Mucosa of rectum (tissue), 2 donors: ENCODE results near the gene SLC25A19.
A peak's percentile ranks its signal among the peaks of the same experiment; 100 is the strongest.

ENCODE experiments used
- H3K27ac ChIP-seq, 2 donors: one replicate each; pipeline ENCODE4 v1.7.0; 2013; ENCODE audit warnings: inconsistent platforms in 2 of 2, low read depth in 2 of 2, low read length in 2 of 2
- H3K27me3 ChIP-seq, 2 donors: one replicate each; pipeline ENCODE4 v1.7.0; 2013; ENCODE audit warnings: low read length in 2 of 2; ENCODE audit not compliant: control insufficient read depth in 2 of 2, insufficient read depth in 2 of 2
- H3K36me3 ChIP-seq, 2 donors: one replicate each; pipeline ENCODE4 v1.7.0; 2013; ENCODE audit warnings: low read length in 2 of 2; ENCODE audit not compliant: control insufficient read depth in 2 of 2, insufficient read depth in 2 of 2
- H3K4me1 ChIP-seq, 2 donors: one replicate each; pipeline ENCODE4 v1.7.0; 2013; ENCODE audit warnings: low read length in 2 of 2, mild to moderate bottlenecking in 1 of 2; ENCODE audit not compliant: control insufficient read depth in 2 of 2, insufficient read depth in 2 of 2
- H3K4me3 ChIP-seq, 2 donors: one replicate each; pipeline ENCODE4 v1.7.0; 2013; ENCODE audit warnings: low read length in 2 of 2
- H3K9ac ChIP-seq, 2 donors: one replicate each; pipeline ENCODE4 v1.7.0; 2013; ENCODE audit warnings: low read length in 2 of 2, low read depth in 1 of 2, mild to moderate bottlenecking in 1 of 2
- H3K9me3 ChIP-seq, 2 donors: one replicate each; pipeline ENCODE4 v1.7.0; 2013; ENCODE audit warnings: low read length in 2 of 2; ENCODE audit not compliant: control insufficient read depth in 2 of 2
- donor health status: healthy.
- donor health status: Normal muscosa, but diverticular disease.

SLC25A19 gene

DNA sequence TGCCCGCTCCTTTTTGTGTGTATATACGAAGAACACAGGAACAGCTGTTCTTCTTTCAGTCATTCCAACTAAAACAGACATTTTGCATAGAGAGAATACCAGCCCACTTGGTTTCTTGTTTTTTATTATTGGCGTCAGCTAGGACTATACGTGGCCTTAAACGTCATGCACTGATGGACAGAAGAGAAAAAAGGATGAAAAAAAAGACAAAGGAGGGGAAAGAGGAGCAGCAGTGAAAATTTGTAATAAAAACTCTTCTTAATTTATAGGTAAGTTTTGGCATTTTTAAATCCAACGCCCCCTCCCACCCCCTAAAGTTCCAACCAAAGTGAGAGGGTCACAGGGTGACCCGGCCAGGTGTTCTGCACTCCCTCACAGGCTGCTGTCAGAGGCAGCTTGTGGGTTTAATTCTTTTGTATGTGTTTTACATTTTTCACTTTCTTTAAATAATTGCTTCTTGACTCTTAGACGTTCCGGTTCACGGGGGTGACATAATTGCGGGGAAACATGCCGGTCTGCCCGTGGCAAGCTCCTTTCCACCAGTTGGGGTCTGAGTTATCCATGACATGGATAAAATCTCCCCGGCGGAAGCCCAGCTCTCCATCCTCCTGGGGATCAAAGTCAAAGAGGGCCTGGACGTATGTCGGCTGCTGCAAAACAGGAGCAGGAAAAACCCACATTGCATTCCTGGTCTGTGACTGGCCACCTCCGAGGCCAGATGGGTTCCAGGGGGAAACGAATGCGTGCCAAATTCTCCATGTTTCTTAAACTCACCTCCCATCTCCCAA is 30.9 kb upstream of the SLC25A19 start:
- Histone ChIP-seq H3K27ac (peak overlapping the region; percentile 49 to 72), H3K4me1 (peaks cover 3 to 8% of the 10 kb centered on the region in 2 donors), H3K9ac (no peak overlapping the region), H3K36me3 (peaks cover 28 to 41% of the 10 kb centered on the region in 2 donors), H3K9me3 (no peaks in the 10 kb centered on the region), H3K4me3 (no peak overlapping the region), H3K27me3 (no peaks in the 10 kb centered on the region)

DNA sequence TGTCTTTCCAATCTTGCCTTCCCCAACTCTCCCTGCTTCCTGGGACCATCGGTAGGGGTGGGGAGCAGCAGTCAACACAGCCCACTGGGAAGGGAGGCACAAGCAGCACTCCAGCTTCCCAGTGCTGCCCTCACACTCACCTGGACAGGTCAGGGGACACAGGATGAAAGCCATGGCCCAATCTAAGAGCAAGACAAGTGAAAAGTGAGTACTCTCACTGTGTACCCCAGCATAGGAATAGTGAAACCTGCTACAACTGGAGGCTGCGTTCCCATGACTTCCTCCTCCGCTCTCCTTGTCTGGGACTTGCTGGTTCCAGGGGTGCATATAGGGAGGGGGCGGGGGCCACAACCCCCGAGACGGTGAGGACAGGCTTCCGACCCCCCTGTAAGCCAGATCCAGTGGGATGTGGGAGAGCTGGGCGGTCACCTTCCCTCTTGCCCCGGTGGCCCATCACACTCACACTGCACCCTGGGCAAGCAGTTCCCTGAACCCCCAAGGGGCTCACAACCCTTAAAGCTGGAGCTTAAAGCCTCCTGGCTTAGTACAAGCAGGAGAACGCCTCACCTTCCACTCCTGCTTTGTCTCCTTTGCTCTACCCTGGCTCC is 29.5 kb upstream of the SLC25A19 start:
- Histone ChIP-seq H3K27me3 (no peaks in the 10 kb centered on the region), H3K4me3 (no peak overlapping the region), H3K9ac (peak overlapping the region; percentile 24), H3K36me3 (peaks cover 28 to 44% of the 10 kb centered on the region in 2 donors), H3K9me3 (no peaks in the 10 kb centered on the region), H3K4me1 (peaks cover 3 to 8% of the 10 kb centered on the region in 2 donors), H3K27ac (peak overlapping the region; percentile 40 to 79)

DNA sequence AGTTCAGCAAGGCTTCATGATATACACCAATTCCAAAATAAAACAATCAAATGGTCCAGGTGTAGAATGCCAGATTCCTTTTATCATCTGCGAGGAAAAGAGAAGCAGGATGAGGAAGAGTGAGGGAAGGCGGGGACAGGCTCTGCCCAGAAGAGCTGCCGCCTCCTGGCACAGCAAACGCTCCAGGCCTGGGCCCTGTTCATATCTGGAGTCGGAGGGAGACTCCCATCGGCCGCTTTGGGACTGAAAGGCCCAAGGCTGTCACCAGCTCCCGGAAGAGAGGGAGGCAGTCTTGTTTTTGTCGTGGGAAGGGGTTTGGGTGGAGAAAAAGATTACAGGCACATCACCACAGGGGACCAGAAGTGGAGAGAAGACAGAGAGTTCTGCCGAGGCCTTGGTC is 29.0 kb upstream of the SLC25A19 start:
- Histone ChIP-seq H3K9me3 (no peaks in the 10 kb centered on the region), H3K9ac (peak overlapping the region; percentile 24), H3K27me3 (no peaks in the 10 kb centered on the region), H3K4me1 (peaks cover 2 to 6% of the 10 kb centered on the region in 2 donors), H3K36me3 (peaks cover 28 to 40% of the 10 kb centered on the region in 2 donors), H3K27ac (peak overlapping the region; percentile 40 to 79), H3K4me3 (no peak overlapping the region)

DNA sequence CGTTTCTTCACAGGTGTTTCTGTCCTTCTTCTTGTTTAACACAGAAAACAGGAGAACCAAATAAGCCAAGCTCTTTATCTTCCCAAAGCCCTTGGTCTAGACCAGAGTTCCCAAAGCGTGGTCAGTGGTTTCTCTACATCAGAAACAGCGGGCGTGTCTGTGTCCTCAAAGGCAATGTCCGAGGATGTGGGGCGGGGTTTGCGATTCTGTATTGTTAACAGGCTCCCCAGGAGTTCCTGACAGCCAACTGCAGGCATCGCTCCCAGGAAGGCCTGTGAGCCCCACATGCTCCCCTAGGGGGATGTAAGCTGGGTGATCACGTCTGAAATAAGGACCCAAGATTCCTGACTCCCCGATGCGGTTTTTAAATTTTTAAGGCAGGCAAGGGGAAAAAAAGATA is 28.4 kb upstream of the SLC25A19 start:
- H3K4me3 ChIP-seq, result no peak overlapping the region
- no peak overlapping the region for H3K9ac ChIP-seq
- H3K4me1 ChIP-seq, result peaks cover 3% of the 10 kb centered on the region in 2 donors
- no peaks in the 10 kb centered on the region for H3K27me3 ChIP-seq
- peaks cover 28 to 40% of the 10 kb centered on the region in 2 donors for H3K36me3 ChIP-seq
- no peaks in the 10 kb centered on the region for H3K9me3 ChIP-seq
- peak overlapping the region in 1 of 2 donors; percentile 65 for H3K27ac ChIP-seq

DNA sequence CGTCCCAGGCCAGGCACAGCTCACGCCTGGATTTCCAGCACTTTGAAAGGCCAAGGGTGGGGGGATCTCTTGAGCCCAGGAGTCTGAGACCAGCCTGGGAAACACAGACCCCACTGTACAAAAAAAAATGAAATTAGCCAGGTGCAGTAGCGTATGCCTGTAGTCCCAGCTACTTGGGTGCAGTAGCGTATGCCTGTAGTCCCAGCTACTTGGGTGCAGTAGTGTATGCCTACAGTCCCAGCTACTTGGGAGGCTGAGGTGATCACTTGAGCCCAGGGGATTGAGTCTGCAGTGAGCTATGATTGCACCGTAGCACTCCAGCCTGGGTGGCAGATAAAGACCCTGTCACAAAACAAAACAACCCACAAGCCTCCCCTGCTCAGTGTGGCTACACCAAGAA is 27.0 kb upstream of the SLC25A19 start:
- Histone ChIP-seq H3K27me3 (no peaks in the 10 kb centered on the region), H3K4me3 (no peak overlapping the region), H3K36me3 (peaks cover 20 to 34% of the 10 kb centered on the region in 2 donors), H3K4me1 (peaks cover 3% of the 10 kb centered on the region in 2 donors), H3K9me3 (no peaks in the 10 kb centered on the region), H3K27ac (peak overlapping the region in 1 of 2 donors; percentile 63), H3K9ac (no peak overlapping the region)

DNA sequence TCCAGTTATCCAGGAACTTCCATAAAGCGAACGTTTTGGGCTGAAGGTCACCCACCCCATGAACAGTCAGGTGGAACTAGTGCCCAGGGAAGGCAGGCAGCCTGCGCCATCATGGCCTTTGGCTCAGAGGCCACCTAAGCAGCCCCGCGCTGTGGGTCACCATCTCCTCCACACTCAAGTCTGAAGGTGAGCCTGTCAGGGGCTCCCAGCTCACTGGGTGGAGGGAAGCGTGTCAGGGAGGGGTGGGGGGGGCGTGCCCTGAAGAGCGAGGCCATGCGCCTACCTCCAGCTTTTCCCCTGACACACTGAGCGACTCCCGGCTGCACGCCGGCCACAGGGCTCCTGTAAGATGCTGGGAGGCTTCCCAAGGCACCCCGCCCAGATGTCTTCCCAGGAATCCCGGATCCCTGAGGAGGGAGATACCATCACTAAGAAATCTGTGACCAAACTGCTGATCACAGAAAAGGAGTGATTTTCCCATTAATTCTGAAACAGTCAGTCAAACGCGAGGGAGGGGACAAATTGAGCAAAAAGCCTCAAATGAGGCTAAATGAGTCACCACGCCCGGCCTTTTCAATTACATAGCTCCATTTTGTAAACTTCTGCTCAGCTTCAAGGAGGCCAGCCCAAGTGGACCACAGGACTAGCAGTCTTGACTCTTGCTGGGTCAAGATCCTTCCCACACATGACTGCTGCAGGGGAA is 26.5 kb upstream of the SLC25A19 start:
- H3K36me3 ChIP-seq, result peaks cover 17 to 30% of the 10 kb centered on the region in 2 donors
- no peak overlapping the region for H3K4me3 ChIP-seq
- no peaks in the 10 kb centered on the region for H3K9me3 ChIP-seq
- peaks cover 3% of the 10 kb centered on the region in 2 donors for H3K4me1 ChIP-seq
- H3K9ac ChIP-seq, result no peak overlapping the region
- no peaks in the 10 kb centered on the region for H3K27me3 ChIP-seq
- H3K27ac ChIP-seq, result peak overlapping the region in 1 of 2 donors; percentile 63

DNA sequence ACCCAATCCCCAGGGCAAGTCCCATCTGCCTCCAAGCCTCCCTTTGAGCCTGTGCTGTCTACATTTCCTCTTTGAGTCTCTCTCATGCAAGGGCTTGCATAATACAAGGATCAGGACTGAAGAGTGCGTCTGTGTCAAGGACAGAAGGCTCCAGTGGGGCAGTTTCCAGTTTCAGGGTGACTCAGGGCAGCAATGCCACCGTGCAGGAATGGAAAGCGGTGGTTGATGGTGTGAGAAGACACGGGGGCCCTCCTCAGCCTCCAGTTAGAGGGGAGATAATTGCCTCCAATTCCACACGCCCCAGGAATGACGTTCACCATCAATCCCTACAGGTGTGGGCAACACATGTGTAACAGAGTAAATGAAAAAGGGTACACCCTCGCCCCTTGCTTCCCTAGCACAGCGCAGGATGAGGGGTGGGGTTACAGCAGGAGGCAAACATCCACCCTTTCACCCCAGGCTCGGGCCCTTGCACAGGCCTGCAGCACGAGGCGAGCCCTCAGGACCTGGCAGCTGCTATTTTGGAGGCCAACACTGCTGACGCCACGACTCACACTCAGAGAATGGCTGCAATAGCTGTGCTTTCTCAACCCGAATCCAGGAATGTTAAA is 24.8 kb upstream of the SLC25A19 start:
- Histone ChIP-seq H3K27me3 (no peaks in the 10 kb centered on the region), H3K27ac (peak overlapping the region; percentile 11 to 59), H3K36me3 (peaks cover 7 to 19% of the 10 kb centered on the region in 2 donors), H3K4me3 (no peak overlapping the region), H3K9me3 (no peaks in the 10 kb centered on the region), H3K9ac (no peak overlapping the region), H3K4me1 (peaks cover 10 to 13% of the 10 kb centered on the region in 2 donors)

DNA sequence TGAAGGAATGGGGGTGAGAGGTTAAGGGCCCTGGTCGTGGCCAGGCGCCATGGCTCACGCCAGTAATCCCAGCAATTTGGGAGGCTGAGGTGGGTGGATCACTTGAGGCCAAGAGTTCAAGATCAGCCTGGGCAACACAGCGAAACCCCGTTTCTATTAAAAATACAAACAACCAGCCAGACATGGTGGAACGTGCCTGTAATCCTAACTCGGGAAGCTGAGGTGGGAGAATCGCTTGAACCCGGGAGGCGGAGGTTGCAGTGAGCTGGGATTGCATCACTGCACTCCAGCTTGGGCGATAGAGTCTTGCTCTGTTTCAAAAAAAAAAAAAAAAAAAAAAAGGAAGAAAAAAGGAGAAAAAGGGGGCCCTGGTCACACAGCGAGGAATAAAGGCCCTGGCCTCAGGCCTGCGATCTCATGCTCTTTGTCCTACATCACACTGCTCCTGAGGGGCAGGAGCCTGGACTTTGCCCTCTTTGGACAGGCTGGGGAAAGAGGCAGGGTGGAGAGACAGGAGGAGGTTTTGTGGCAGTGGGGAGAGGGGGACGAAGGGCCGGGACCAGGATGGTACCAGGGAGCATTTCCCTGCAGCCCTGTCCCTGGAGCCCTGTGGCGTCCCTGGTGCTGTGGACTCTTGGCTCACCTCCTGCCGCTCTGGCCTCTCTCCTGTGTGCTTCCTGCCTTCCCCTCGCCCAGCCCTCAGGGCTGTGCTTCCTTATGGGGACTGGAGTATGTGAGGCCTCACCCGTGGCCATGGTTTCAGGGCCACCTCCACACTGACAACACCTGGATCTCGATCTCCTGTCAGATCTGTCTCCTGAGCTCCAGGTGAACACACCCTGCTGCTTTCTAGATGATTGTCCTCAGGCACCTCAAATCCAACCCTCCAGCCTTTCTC is 19.7 kb upstream of the SLC25A19 start:
- Histone ChIP-seq H3K4me3 (peak overlapping the region; percentile 9 to 33), H3K4me1 (peaks cover 14 to 17% of the 10 kb centered on the region in 2 donors), H3K27ac (peak overlapping the region; percentile 79 to 92)

More for the DNA sequence above, 19.7 kb upstream of the SLC25A19 start:
- Histone ChIP-seq H3K9me3 (no peaks in the 10 kb centered on the region), H3K27me3 (no peaks in the 10 kb centered on the region), H3K9ac (peak overlapping the region; percentile 21 to 52), H3K36me3 (peaks cover 0 to under 1% of the 10 kb centered on the region in 2 donors)
